CD4-positive, alpha-beta T cell treated with Interleukin-15 for 4 hours (primary cell): Measurements from ENCODE around the gene SLC41A1.

Source experiments
- DNase-seq: peaks from one replicate; pipeline ENCODE4 v3.0.0-alpha.2; 2020; ENCODE audit warnings: low spot score

SLC41A1 gene

DNA sequence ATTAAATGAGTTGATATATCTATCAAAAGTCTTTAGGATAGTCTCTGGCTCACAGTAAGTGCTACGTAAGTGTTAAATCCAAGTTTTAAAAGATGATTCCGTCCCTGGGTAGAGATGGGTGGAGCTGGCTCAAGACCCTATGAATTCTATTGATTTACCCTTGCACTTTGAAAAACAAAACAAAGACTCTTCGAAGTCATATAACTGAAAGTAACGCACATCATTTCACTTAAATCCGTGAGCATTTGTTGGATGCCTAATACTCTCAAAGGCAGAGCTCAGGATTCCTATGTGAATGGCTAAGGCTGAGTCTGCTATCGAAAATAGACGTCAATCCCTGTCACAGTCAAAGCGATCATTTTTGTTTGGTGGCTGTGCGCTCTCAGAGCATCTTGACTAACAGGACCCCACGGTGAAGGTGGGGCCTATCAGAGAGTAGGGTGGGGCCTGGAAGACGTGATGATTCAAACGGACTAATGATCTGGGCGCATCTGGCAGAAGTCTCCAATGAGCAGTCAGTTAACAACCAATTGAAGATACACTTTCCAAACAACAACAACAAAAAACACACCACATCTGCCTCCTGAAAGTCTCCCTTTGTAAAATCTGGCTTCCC is 61.9 kb downstream of the SLC41A1 start:
- no peak for DNase-seq

DNA sequence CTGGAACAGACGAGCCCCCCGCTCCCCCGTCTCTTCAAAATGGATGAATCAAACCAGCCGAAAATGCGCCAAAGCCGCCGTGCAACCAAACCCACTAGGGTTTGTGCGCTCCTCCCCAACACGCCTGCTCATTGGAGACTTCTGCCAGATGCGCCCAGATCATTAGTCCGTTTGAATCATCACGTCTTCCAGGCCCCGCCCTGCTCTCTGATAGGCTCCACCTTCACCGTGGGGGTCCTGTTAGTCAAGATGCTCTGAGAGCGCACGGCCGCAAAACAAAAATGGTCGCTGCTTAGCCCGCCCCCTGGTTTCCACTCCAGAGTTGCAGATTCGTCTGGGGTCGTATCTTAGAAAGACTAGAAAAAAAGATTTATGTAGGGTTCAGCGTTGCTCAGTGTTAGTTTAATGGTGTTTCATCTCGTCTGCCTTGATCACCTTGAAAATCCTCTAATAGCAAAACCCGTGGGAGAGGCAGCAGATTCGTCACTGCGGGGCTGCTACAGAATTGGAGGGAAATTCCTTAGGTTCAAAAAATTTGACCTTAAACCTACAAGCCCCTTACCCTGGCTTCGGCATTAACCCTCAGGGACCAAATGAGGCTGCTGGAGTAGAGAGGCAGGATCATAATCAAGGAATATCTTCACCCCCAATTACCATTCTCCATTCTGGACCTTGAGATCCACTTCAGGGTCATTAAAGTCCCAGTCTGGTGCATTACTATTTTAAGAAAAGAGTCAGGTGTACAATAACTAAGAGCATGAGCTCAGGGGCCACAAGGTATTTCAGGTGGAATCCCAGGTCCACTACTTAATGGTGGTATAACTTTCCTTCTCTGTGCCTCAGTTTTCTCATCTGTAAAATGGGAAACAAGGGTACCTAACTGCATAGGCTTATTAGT is 62.6 kb downstream of the SLC41A1 start, which contains the start of gene NUCKS1:
NUCKS1 (minus strand) TSS at position 45 of the 898 bp plus-strand sequence. CDS start 209 bp downstream, outside the sequence.
- DNase-seq: peak; percentile 99

DNA sequence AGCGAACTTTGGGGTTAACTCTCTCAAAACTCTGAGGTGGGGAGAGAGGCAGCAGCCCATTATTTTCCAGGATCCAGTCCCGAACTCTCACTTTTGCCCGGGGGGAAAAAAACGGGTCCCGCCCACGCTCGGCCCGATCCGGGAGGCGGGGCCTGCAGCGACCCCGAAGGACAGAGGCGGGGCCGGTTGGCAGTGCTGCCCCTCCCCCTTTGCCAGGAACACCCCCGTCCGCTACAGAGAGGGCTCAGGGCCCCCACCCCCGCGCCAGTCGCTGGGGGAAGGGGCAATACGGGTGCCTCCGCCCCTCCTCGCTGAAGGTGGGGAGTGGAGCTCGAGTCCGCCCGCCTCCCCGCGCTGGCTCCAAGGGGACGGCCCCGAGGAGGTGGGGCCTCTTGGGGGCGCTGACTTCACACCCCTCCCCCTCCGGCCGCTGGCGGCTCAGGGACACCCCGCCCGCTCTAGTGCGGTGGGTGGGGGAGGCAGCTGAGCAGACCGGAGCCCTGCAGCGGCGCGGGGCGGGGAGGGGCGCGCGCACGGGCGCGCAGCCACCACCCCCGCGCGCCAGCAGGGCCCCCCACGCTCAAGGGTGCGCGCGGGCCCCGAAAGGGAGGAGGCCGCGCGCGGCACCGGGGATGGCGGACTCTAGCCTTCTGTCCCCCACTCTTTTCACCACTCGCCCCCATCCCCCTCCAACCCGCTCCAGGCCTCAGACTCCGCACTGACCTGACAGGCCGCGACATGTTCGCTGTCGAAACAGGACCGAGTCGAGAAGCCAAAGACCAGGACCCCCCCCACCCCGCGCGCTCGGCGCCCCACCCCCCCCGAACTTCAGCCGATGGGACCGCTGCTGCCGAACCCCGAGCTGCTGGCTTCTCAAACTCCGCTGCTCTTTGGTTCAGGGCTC is 63.5 kb downstream of the SLC41A1 start:
- peak; percentile 94 for DNase-seq

DNA sequence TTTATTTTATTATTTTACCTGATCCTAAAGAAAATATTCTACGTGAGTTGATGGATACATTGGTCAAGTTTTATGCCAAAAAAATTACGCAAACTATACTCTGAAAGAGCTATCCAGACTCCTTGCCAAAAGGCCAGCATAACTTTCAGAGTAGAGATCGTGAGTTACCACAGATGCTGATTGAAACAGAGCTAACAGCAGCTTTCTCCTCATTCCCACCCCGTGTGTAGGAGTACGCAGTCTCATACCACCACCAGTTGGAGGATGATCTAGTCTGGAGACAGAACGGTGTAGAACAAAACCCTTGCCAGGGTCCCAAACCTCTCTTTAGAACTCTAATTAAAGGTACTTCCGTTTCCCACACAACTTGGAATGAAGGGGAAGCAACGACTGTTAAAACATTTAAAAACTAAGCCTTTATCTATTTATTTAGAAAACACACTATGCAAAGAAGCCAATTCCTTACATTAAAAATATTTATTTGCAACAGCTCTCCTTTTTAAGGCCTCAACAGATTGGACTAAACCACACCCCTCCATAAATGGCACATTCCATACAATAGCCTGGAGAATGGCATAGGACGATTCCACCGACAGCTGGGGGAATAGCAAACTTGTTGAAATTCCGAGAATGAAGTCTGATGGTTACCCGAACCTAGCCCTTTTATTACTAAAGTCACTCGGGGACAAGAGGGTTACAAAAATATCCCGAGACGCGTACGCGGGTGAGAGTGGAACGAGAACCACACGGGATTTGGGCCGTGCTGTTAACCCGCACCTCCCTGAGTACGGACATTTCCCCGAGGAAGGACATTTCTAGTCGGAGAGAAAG is 64.4 kb downstream of the SLC41A1 start:
- DNase-seq: peak; percentile 9

DNA sequence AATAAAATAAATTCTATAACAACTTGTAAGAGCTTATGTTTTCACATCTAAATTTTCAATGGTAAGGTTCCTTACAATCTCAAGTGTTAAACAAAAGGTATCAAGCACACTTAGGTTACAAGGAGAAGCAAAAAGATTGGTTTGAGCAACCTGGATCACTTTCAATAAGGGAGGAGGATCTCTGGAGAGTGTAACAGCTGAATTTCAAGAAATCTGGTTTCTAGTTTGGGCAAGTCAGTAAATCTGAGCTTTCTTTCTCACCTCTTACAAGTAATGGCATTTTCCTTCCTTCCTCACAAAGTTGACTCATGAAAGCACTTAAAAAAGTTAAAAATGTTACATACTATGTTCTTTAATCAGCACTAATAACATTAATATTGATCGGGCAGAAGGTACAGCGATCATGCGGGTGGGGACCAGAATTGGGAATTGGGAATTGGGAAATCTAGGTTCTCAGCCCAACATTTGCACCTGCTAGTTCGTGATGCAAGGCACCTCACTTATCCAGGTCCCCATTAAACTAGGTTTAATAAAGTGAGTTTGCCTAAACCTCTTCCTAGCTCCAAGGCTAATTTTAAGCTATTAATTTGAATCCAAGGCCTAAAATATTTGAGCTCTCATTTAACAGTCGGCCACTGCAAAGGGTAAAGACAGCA is 66.1 kb downstream of the SLC41A1 start:
- DNase-seq: no peak

DNA sequence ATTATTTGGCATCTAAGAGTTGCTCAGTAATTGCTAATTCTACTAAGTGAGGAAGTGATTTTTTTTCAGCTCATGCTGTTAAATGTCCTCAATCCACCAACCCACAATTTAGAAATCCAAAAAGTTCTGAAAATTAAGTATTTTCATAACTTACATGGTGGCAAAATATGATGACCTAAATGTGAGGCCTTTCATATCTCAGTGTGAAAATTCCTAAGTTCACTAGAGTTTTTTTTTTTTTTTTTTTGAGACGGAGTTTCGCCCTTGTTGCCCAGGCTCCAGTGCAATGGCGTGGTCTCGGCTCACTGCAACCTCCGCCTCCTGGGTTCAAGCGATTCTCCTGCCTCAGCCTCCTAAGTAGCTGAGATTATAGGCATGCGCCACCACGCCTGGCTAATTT is 68.6 kb downstream of the SLC41A1 start:
- DNase-seq: no peak

DNA sequence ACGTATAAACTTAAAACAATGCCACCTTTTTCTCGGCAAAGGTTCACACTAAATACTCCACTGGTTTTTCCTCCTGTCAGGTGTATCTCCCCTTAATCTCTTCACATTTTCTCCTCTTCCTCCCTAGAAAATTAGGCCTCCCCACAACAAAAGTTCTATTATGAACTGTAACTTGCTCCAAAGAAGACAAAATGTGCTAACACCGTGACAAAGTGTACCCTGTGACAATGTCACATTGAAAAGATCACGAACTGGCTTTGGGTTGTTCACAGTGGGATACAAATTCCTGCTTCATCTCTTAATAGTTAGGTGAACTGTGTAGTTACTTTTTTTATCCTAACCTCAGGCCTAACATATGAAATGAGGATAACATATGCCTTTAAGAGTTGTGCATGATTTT is 69.0 kb downstream of the SLC41A1 start:
- no peak for DNase-seq

DNA sequence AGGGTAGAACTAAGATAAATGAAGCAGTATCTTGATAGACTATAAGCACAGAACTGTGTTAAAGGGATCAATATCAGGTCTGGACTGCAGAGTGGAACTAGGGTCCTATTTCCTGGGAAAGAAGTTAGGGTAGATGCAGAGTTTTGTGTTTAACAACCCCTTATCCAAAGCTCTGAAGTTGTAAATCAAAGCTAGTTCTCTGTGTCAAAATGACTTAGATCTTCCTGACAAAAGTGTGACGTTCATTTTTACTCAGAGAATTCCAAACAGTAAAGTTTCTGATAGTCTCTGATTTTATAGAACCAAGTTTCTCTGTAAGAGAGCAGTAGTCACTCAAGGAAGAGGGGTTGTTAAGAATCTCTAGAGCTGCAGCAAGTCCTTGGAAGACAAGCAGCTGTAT is 71.3 kb downstream of the SLC41A1 start:
- no peak for DNase-seq

DNA sequence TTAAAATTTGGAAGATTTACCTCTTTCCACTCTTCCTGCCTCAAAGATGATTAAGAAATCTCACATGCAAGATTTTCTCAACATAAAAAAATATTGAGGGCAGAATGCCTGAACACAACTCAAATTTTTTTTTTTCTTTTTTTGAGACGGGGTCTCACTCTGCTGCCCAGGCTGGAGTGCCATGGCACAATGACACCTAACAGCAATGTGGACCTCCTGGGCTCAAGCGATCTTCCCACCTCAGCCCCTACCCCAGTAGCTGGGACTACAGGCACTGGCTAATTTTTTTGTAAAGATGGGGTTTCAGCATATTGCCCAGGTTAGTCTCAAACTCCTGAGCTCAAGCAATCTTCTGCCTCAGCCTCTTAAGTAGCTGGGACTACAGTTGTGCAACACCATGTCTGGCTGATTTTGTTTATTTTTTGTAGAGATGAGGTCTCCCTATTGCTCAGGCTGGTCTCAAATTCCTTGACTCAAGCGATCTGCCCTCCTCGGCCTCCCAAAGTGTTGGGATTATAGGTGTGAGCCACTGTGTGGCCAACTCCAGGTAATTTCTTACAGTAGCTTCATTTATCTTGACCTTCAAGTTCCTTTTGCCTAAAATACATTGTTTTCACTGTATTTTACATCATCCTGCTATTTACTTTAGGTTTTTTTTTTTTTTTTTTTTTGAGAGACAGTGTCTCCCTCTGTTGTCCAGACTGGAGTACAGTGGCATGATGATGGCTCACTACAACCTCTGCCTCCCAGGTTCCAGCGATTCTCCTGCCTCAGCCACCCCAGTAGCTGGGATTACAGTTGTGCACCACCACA is 73.4 kb downstream of the SLC41A1 start:
- DNase-seq: no peak
